IMR-90 (cell line): Measurements from ENCODE around the gene PTPRN2. TPM values are rescaled to one million over a fixed set of nuclear protein-coding genes. Genes with fewer than 3 reads are reported as not detected.

Source experiments
- ATAC-seq: fragments of 200-7000 bp; cut with Tn5 transposase; 2 replicates; pipeline ENCODE4 v1.9.1; 2020; ENCODE audit warnings: low read depth, mild to moderate bottlenecking, moderate library complexity
- BruUV-seq: library from RNA; stranded (reverse); fragments of 400-500 nt; replicated peaks from 2 replicates; lab custom pipeline; 2021; lab: Mats Ljungman, UMichigan
- CTCF ChIA-PET: fragments of 300-600 bp; formaldehyde crosslinking; extraction: SDS; loops from one replicate; lab custom pipeline; 2021; ENCODE audit warnings: antibody characterized with exemption; lab: Yijun Ruan, JAX
- POLR2A ChIA-PET: fragments of 300-600 bp; sonication (Branson Sonifier 250); formaldehyde crosslinking; loops from one replicate; lab custom pipeline; 2022; ENCODE audit warnings: antibody characterized with exemption; ENCODE audit not compliant: unreplicated experiment; lab: Charles Lee
- DNase-seq: peaks from one replicate; pipeline ENCODE4 v3.0.0; 2013
- H2AFZ ChIP-seq: replicated peaks from 2 replicates; pipeline ENCODE3; 2013; ENCODE audit warnings: low read length, mild to moderate bottlenecking; ENCODE audit not compliant: poor library complexity
- H2AK5ac ChIP-seq: 2 replicates; pipeline ENCODE4 v1.6.1; 2013; ENCODE audit warnings: low read depth, low read length, inconsistent platforms
- H2AK9ac ChIP-seq: replicated peaks from 2 replicates; pipeline ENCODE3; 2013; ENCODE audit warnings: mild to moderate bottlenecking, low read depth, low read length, moderate library complexity; ENCODE audit not compliant: poor library complexity
- H2BK120ac ChIP-seq: 2 replicates; pipeline ENCODE4 v1.6.1; 2013; ENCODE audit warnings: low read depth, low read length, inconsistent platforms
- H2BK15ac ChIP-seq: 3 replicates; pipeline ENCODE4 v1.6.1; 2013; ENCODE audit warnings: low read depth, low read length, inconsistent platforms
- H2BK20ac ChIP-seq: 2 replicates; pipeline ENCODE4 v1.6.1; 2013; ENCODE audit warnings: low read depth, mild to moderate bottlenecking, inconsistent platforms, low read length, moderate library complexity
- H2BK5ac ChIP-seq: 2 replicates; pipeline ENCODE4 v1.6.1; 2013; ENCODE audit warnings: mild to moderate bottlenecking, low read depth, low read length, inconsistent platforms; ENCODE audit not compliant: poor library complexity, severe bottlenecking
- H3K14ac ChIP-seq: replicated peaks from 2 replicates; pipeline ENCODE4 v1.6.1; 2013; ENCODE audit warnings: low read depth, low read length, inconsistent platforms
- H3K18ac ChIP-seq: 2 replicates; pipeline ENCODE4 v1.6.1; 2013; ENCODE audit warnings: low read depth, low read length, control low read depth
- H3K23ac ChIP-seq: 2 replicates; pipeline ENCODE4 v1.6.1; 2013; ENCODE audit warnings: low read depth, low read length, inconsistent platforms
- H3K27ac ChIP-seq: 2 replicates; pipeline ENCODE4 v1.5.1; 2013; ENCODE audit warnings: mild to moderate bottlenecking, control low read depth, low read length; ENCODE audit not compliant: insufficient read depth
- H3K27me3 ChIP-seq: 2 replicates; pipeline ENCODE4 v1.6.1; 2013; ENCODE audit warnings: low read length; ENCODE audit not compliant: control insufficient read depth, insufficient read depth
- H3K36me3 ChIP-seq: 2 replicates; pipeline ENCODE4 v1.6.1; 2013; ENCODE audit warnings: low read length, mixed read lengths; ENCODE audit not compliant: control insufficient read depth, insufficient read depth
- H3K4ac ChIP-seq: 2 replicates; pipeline ENCODE4 v1.6.1; 2013; ENCODE audit warnings: low read depth, low read length, inconsistent platforms
- H3K4me1 ChIP-seq: 2 replicates; pipeline ENCODE4 v1.6.1; 2013; ENCODE audit warnings: low read length, mixed read lengths; ENCODE audit not compliant: control insufficient read depth, insufficient read depth
- H3K4me2 ChIP-seq: 2 replicates; pipeline ENCODE4 v1.6.1; 2013; ENCODE audit warnings: low read depth, mild to moderate bottlenecking, control low read depth, low read length, moderate library complexity
- H3K4me3 ChIP-seq: 2 replicates; pipeline ENCODE4 v1.5.1; 2013; ENCODE audit warnings: low read depth, mild to moderate bottlenecking, control low read depth, low read length, moderate library complexity; ENCODE audit not compliant: insufficient read depth
- H3K56ac ChIP-seq: 2 replicates; pipeline ENCODE4 v1.6.1; 2013; ENCODE audit warnings: low read length, inconsistent platforms; ENCODE audit not compliant: insufficient read depth; ENCODE audit errors: extremely low read depth
- H3K79me1 ChIP-seq, 2 experiments: 2 replicates each; pipeline ENCODE4 v1.6.1; 2013; ENCODE audit warnings: low read length in 2 of 2, inconsistent platforms in 1 of 2, low read depth in 1 of 2
- H3K9ac ChIP-seq: 2 replicates; pipeline ENCODE4 v1.6.1; 2013; ENCODE audit warnings: low read depth, low read length, control low read depth
- H3K9me1 ChIP-seq: 2 replicates; pipeline ENCODE4 v1.6.1; 2013; ENCODE audit warnings: low read length, inconsistent platforms; ENCODE audit not compliant: insufficient read depth
- H3K9me3 ChIP-seq: 2 replicates; pipeline ENCODE4 v1.6.1; 2013; ENCODE audit warnings: low read length; ENCODE audit not compliant: control insufficient read depth, insufficient read depth
- H4K20me1 ChIP-seq: 2 replicates; pipeline ENCODE4 v1.6.1; 2013; ENCODE audit warnings: low read length, inconsistent platforms; ENCODE audit not compliant: insufficient read depth
- H4K5ac ChIP-seq: 2 replicates; pipeline ENCODE4 v1.6.1; 2013; ENCODE audit warnings: mild to moderate bottlenecking, low read depth, low read length, control low read depth
- H4K8ac ChIP-seq, 2 experiments: 2 replicates each; pipeline ENCODE4 v1.6.1; 2013; ENCODE audit warnings: low read depth in 2 of 2, low read length in 2 of 2, control low read depth in 1 of 2, inconsistent platforms in 1 of 2
- H4K91ac ChIP-seq: 2 replicates; pipeline ENCODE4 v1.6.1; 2013; ENCODE audit warnings: low read depth, low read length, inconsistent platforms; ENCODE audit not compliant: insufficient read depth
- BHLHE40 ChIP-seq: fragments of 150-350 bp; IDR thresholded peaks from 2 replicates; pipeline ENCODE4 v1.6.1; 2016; ENCODE audit warnings: mild to moderate bottlenecking, low read depth, low read length
- CEBPB ChIP-seq: IDR thresholded peaks from 2 replicates; pipeline ENCODE4 v1.6.1; 2012; ENCODE audit warnings: low read depth, low read length, improper control_type of control experiment
- CHD1 ChIP-seq: IDR thresholded peaks from 2 replicates; pipeline ENCODE4 v1.6.1; 2012; ENCODE audit warnings: low read depth, low read length, improper control_type of control experiment
- CTCF ChIP-seq: conservative IDR thresholded peaks from 2 replicates; pipeline ENCODE4 v1.5.1; 2012; ENCODE audit warnings: mild to moderate bottlenecking, low read depth, low read length, improper control_type of control experiment
- ELK1 ChIP-seq: fragments of 150-350 bp; IDR thresholded peaks from 2 replicates; pipeline ENCODE4 v1.6.1; 2016; ENCODE audit warnings: low read depth, mild to moderate bottlenecking, low read length, moderate library complexity, borderline replicate concordance
- MAFK ChIP-seq: IDR thresholded peaks from 2 replicates; pipeline ENCODE4 v1.6.1; 2012; ENCODE audit warnings: low read depth, low read length, improper control_type of control experiment
- MAZ ChIP-seq: IDR thresholded peaks from 2 replicates; pipeline ENCODE4 v1.6.1; 2012; ENCODE audit warnings: low read depth, mild to moderate bottlenecking, low read length, improper control_type of control experiment, moderate library complexity, borderline replicate concordance
- NFE2L2 ChIP-seq: fragments of 150-350 bp; IDR thresholded peaks from 2 replicates; pipeline ENCODE4 v1.6.1; 2016; ENCODE audit warnings: low read depth, mild to moderate bottlenecking, low read length
- POLR2A ChIP-seq: IDR thresholded peaks from 2 replicates; pipeline ENCODE4 v1.6.1; 2012; ENCODE audit warnings: mild to moderate bottlenecking, low read depth, low read length
- RAD21 ChIP-seq: IDR thresholded peaks from 2 replicates; pipeline ENCODE4 v1.6.1; 2012; ENCODE audit warnings: low read length, improper control_type of control experiment
- RCOR1 ChIP-seq: IDR thresholded peaks from 2 replicates; pipeline ENCODE4 v1.6.1; 2012; ENCODE audit warnings: mild to moderate bottlenecking, low read length, improper control_type of control experiment; ENCODE audit not compliant: insufficient replicate concordance
- RFX5 ChIP-seq: IDR thresholded peaks from 2 replicates; pipeline ENCODE4 v1.8.0; 2012; ENCODE audit warnings: low read depth, mild to moderate bottlenecking, low read length, moderate library complexity
- WGBS, 2 experiments: methylation state at CpG; one replicate each; pipeline versions ENCODE4 v1.1.5 to v1.1.7; 2013; ENCODE audit warnings: missing lambda C conversion rate in 2 of 2; ENCODE audit not compliant: insufficient read length in 1 of 2; ENCODE audit errors: extremely low coverage in 2 of 2; 5-methylcytosine and 5-hydroxymethylcytosine counted together
- dilution Hi-C: fragments of 300-500 bp; cut with HindIII; formaldehyde crosslinking; loops from one replicate; pipeline ENCODE4 v1.14.3; 2018; ENCODE audit warnings: low sequenced_read_pairs; ENCODE audit not compliant: unreplicated experiment
- in situ Hi-C: fragments of 300-500 bp; cut with MboI; formaldehyde crosslinking; loops from 3 replicates; pipeline ENCODE4 v1.14.3; 2019; ENCODE audit warnings: low sequenced_read_pairs, inconsistent platforms, mixed read lengths
- intact Hi-C: fragments of 100-400 bp; cut with micrococcal nuclease; formaldehyde crosslinking; loops from 2 replicates; pipeline ENCODE4 v1.10.0; 2022
- polyA plus RNA-seq, 3 experiments: library from polyadenylated mRNA; depleted of rRNA; stranded (reverse); fragments of >200 nt; gene quantifications; 2 replicates each; pipeline ENCODE4 v1.2.3, GENCODE V29; 2012; ENCODE audit warnings: low replicate concordance in 1 of 3
- total RNA-seq: library from RNA; depleted of rRNA; stranded (reverse); fragments of >200 nt; gene quantifications from 2 replicates; pipeline ENCODE4 v1.2.3, GENCODE V29; 2012

The PTPRN2 gene
- total and polyA plus RNA-seq, 2 of the 4 experiments (the other 2 are of a cell fraction): 0.03 TPM; not detected in 1

- ChIA-PET CTCF (no interaction called here), POLR2A (no interaction called here)
- no peak overlapping the region for H2BK15ac ChIP-seq
- H3K36me3 ChIP-seq: peaks cover 3% of the 10 kb centered on the region; the same call in 1 of the 2 replicates
- H2BK5ac ChIP-seq: no peak overlapping the region
- H3K9ac ChIP-seq: no peak overlapping the region
- H2BK20ac ChIP-seq: no peak overlapping the region
- dilution Hi-C loops: no loop called here
- H3K18ac ChIP-seq: no peak overlapping the region
- no peaks in the 10 kb centered on the region for H3K79me1 ChIP-seq
- H2AFZ ChIP-seq: no peak overlapping the region
- in situ Hi-C loops: no loop called here
- H4K8ac ChIP-seq: no peak overlapping the region
- WGBS, 2 experiments: 100% methylated on average over 1 of the region's 4 CpGs; no CpG with 5 or more reads in 1 of the 2 experiments
- H4K20me1 ChIP-seq: no peaks in the 10 kb centered on the region
- intact Hi-C loops: no loop called here
- H4K5ac ChIP-seq: no peak overlapping the region
- H2AK9ac ChIP-seq: no peak overlapping the region
- no peaks in the 10 kb centered on the region; the same call in 1 of the 2 replicates for H3K9me1 ChIP-seq
- H2BK120ac ChIP-seq: no peak overlapping the region
- no TSS peak for BruUV-seq
- H3K4me2 ChIP-seq: no peak overlapping the region
- no peak overlapping the region for H4K91ac ChIP-seq
- H3K27ac ChIP-seq: no peak overlapping the region
- no peak overlapping the region for H3K14ac ChIP-seq
- H2AK5ac ChIP-seq: no peak overlapping the region
- H3K9me3 ChIP-seq: no peaks in the 10 kb centered on the region
- no peak overlapping the region for H3K4ac ChIP-seq
- TF ChIP-seq MAZ (no peak), CHD1 (no peak), CTCF (no peak), BHLHE40 (no peak), POLR2A (no peak), NFE2L2 (no peak), RCOR1 (no peak), MAFK (no peak), RAD21 (no peak), CEBPB (no peak), ELK1 (no peak), RFX5 (no peak)
- no peak overlapping the region for H3K23ac ChIP-seq
- H3K27me3 ChIP-seq: no peaks in the 10 kb centered on the region
- ATAC-seq (no peak), DNase-seq (no peak)
- H3K4me3 ChIP-seq: no peak overlapping the region
- no peaks in the 10 kb centered on the region for H3K4me1 ChIP-seq
- no peak overlapping the region for H3K56ac ChIP-seq
Observed at GRCh38 chr7:158606129-158606528, 18.5 kb upstream of the PTPRN2 start.
